ENCODE results near the gene ZNF189.

GRCh38 chr9:101427957-101428655 lies 29.5 kb downstream of the ZNF189 start:
- no peak for TF ChIP-seq CTCF (conservative IDR thresholded peaks at IDR 0.05)
- no peak for TF ChIP-seq EZH2 (IDR thresholded peaks at IDR 0.05; ENCODE audit: low read depth)

Measured in PC-9 (cell line).